ENCODE results near the gene ZNF670.

- TF ChIP-seq POLR2AphosphoS5 (IDR thresholded peaks at IDR 0.05; ENCODE audit: low read depth, low read length) (no peak), POLR2A (IDR thresholded peaks at IDR 0.05; ENCODE audit: low read depth, low read length) (no peak), SPI1 (IDR thresholded peaks at IDR 0.05; ENCODE audit: low read depth, low read length) (no peak)
These were observed 36.5 kb upstream of the ZNF670 start for GRCh38 chr1:247115141-247115510.

Measured in GM12891 (cell line).